GM12878 (cell line): ENCODE results near the gene SAMD4A. TPM values are rescaled to one million over a fixed set of nuclear protein-coding genes. Genes with fewer than 3 reads are reported as not detected.

ENCODE experiments used
- ATAC-seq: fragments of 200-7000 bp; cut with Tn5 transposase; 3 replicates; pipeline ENCODE4 v1.9.1; 2020; ENCODE audit warnings: mild to moderate bottlenecking, moderate library complexity
- BruUV-seq: library from RNA; stranded (reverse); fragments of 400-500 nt; replicated peaks from 2 replicates; lab custom pipeline; 2021; lab: Mats Ljungman, UMichigan
- CTCF ChIA-PET: fragments of 300-600 bp; sonication (Branson Sonifier 250); formaldehyde crosslinking; extraction: SDS; loops from one replicate; lab custom pipeline; 2021; ENCODE audit warnings: inconsistent platforms; lab: Yijun Ruan, JAX
- POLR2A ChIA-PET: fragments of 350-600 bp; formaldehyde crosslinking; extraction: SDS; loops from one replicate; lab custom pipeline; 2021; ENCODE audit warnings: inconsistent platforms; lab: Charles Lee
- RAD21 ChIA-PET: fragments of 300-600 bp; sonication (Branson Sonifier 250); formaldehyde crosslinking; loops from one replicate; lab custom pipeline; 2023; ENCODE audit warnings: antibody characterized with exemption; ENCODE audit not compliant: unreplicated experiment; lab: Charles Lee
- SMC1A ChIA-PET: fragments of 300-600 bp; sonication (Branson Sonifier 250); formaldehyde crosslinking; loops from one replicate; lab custom pipeline; 2023; ENCODE audit not compliant: unreplicated experiment, uncharacterized antibody; lab: Charles Lee
- DNase-seq: peaks from one replicate; pipeline ENCODE4 v3.0.0-alpha.2; 2011; ENCODE audit warnings: low read depth, low spot score
- FAIRE-seq: peaks from 3 replicates; lab custom pipeline; 2011; peaks lifted over from hg19 to GRCh38; lab: Jason Lieb, UNC
- H2AFZ ChIP-seq: 2 replicates; pipeline ENCODE4 v1.6.0; 2011; ENCODE audit warnings: low read depth, low read length, control low read depth; ENCODE audit not compliant: control insufficient read depth
- H3K27ac ChIP-seq: 2 replicates; pipeline ENCODE4 v1.5.1; 2011; ENCODE audit warnings: control low read depth; ENCODE audit not compliant: control insufficient read depth, insufficient read depth
- H3K27me3 ChIP-seq, 2 experiments: replicated peaks in 1 of 2; 2 replicates each; pipeline versions ENCODE4 v1.6.0 to v1.6.1; 2011; ENCODE audit warnings: low read length in 1 of 2; ENCODE audit not compliant: control insufficient read depth in 2 of 2, insufficient read depth in 2 of 2
- H3K36me3 ChIP-seq, 2 experiments: 2 replicates each; pipeline ENCODE4 v1.5.1; 2011; ENCODE audit warnings: low read length in 1 of 2; ENCODE audit not compliant: control insufficient read depth in 2 of 2, insufficient read depth in 2 of 2
- H3K4me1 ChIP-seq: 2 replicates; pipeline ENCODE4 v1.6.1; 2011; ENCODE audit warnings: mild to moderate bottlenecking, low read length, moderate library complexity, mixed read lengths; ENCODE audit not compliant: control insufficient read depth, insufficient read depth
- H3K4me2 ChIP-seq: 2 replicates; pipeline ENCODE4 v1.6.0; 2011; ENCODE audit warnings: control low read depth; ENCODE audit not compliant: control insufficient read depth, insufficient read depth
- H3K4me3 ChIP-seq: fragments of 200-600 bp; sonication (generic); 2 replicates; pipeline ENCODE4 v1.5.1; 2016
- H3K79me2 ChIP-seq: 2 replicates; pipeline ENCODE4 v1.6.0; 2011; ENCODE audit warnings: low read length; ENCODE audit not compliant: control insufficient read depth, insufficient read depth
- H3K9ac ChIP-seq: 2 replicates; pipeline ENCODE4 v1.8.0; 2011; ENCODE audit warnings: low read length, control low read depth, mixed read lengths; ENCODE audit not compliant: control insufficient read depth, insufficient read depth
- H3K9me3 ChIP-seq: replicated peaks from 3 replicates; pipeline ENCODE4 v1.5.1; 2011; ENCODE audit warnings: mild to moderate bottlenecking, low read length; ENCODE audit not compliant: control insufficient read depth, insufficient read depth
- H4K20me1 ChIP-seq: 2 replicates; pipeline ENCODE4 v1.6.0; 2011; ENCODE audit not compliant: control insufficient read depth, insufficient read depth
- BCL11A ChIP-seq: IDR thresholded peaks from 2 replicates; pipeline ENCODE4 v1.6.1; 2011; ENCODE audit warnings: low read depth, low read length
- CBX5 ChIP-seq: sonication (generic); IDR thresholded peaks from 2 replicates; pipeline ENCODE4 v1.6.1; 2016; ENCODE audit warnings: low read depth, moderate library complexity, mild to moderate bottlenecking, inconsistent platforms
- CEBPZ ChIP-seq: fragments of 150-350 bp; IDR thresholded peaks from 2 replicates; pipeline ENCODE4 v1.6.1; 2016; ENCODE audit warnings: low read depth, low read length
- CHD1 ChIP-seq: IDR thresholded peaks from 2 replicates; pipeline ENCODE4 v1.6.1; 2012; ENCODE audit warnings: low read depth, low read length, improper control_type of control experiment
- GATAD2B ChIP-seq: fragments of 450-650 bp; conservative IDR thresholded peaks from 2 replicates; pipeline ENCODE4 v1.6.1; 2017; ENCODE audit warnings: low read depth, mild to moderate bottlenecking, moderate library complexity
- HDAC2 ChIP-seq: fragments of 200-600 bp; sonication (generic); IDR thresholded peaks from 2 replicates; pipeline ENCODE4 v1.6.1; 2017
- JUNB ChIP-seq: IDR thresholded peaks from 2 replicates; pipeline ENCODE4 v1.6.1; 2016; ENCODE audit warnings: antibody characterized with exemption, mild to moderate bottlenecking
- PBX3 ChIP-seq: IDR thresholded peaks from 2 replicates; pipeline ENCODE4 v1.6.1; 2011; ENCODE audit warnings: mild to moderate bottlenecking, low read depth, low read length, moderate library complexity; ENCODE audit not compliant: insufficient replicate concordance
- ZBTB40 ChIP-seq: fragments of 450-650 bp; IDR thresholded peaks from 2 replicates; pipeline ENCODE4 v1.6.1; 2016; ENCODE audit warnings: mild to moderate bottlenecking, moderate library complexity, borderline replicate concordance
- ZNF592 ChIP-seq: fragments of 450-650 bp; IDR thresholded peaks from 2 replicates; pipeline ENCODE4 v1.6.1; 2017; ENCODE audit warnings: mild to moderate bottlenecking, moderate library complexity
- WGBS: methylation state at CpG from one replicate; pipeline ENCODE4 v1.1.6; 2016; ENCODE audit warnings: low lambda C conversion rate; ENCODE audit not compliant: insufficient replicate concordance, insufficient coverage; ENCODE audit errors: missing lambda C conversion rate; 5-methylcytosine and 5-hydroxymethylcytosine counted together
- in situ Hi-C: fragments of 300-500 bp; cut with MboI; formaldehyde crosslinking; loops from 9 replicates; pipeline ENCODE4 v1.14.3; 2018; ENCODE audit warnings: mixed read lengths
- intact Hi-C: fragments of 100-400 bp; cut with micrococcal nuclease; formaldehyde crosslinking; loops from one replicate; pipeline ENCODE4 v1.14.2; 2022; ENCODE audit not compliant: unreplicated experiment
- polyA plus RNA-seq, 11 experiments: library from polyadenylated mRNA; depleted of rRNA in 4 of 11; unstranded in 6 of 11; stranded (reverse) in 5 of 11; fragments of >200 nt; fragmentation: Nextera tagmentation in 4 of 11; fragmentation: Illumina TruSeq in 1 of 11; extraction: Ambion mirVana in 4 of 11; extraction: Trizol in 1 of 11; gene quantifications; 1 replicate in 1 of 11; 2 replicates in 10 of 11; pipeline versions ENCODE4 v1.2.1 to v1.2.3, GENCODE V29; 2011 to 2016; ENCODE audit warnings: inconsistent platforms in 2 of 11, missing spikeins in 2 of 11, low read depth in 1 of 11
- total RNA-seq, 4 experiments: library from RNA; depleted of rRNA in 3 of 4; stranded (reverse); fragments of >200 nt in 3 of 4; fragmentation: Illumina TruSeq in 1 of 4; extraction: Trizol in 1 of 4; gene quantifications; 2 replicates each; pipeline versions ENCODE4 v1.2.1 to v1.2.3, GENCODE V29; 2013 to 2021

The SAMD4A gene
- total and polyA plus RNA-seq, 10 of the 15 experiments (the other 5 are each of a cell fraction or from before 2014, with no cell fraction given): 0.05 to 0.56 (median 0.31) TPM

- TF ChIP-seq PBX3: no peak
- no peak for TF ChIP-seq CHD1
Observed at GRCh38 chr14:54704768-54705167, 137.8 kb downstream of the SAMD4A start (continued).

- ChIA-PET POLR2A (no interaction called here), SMC1A (no interaction called here), RAD21 (no interaction called here), CTCF (interaction anchor here (1.0 kb wide), 1 partner anchor 51 kb away, joined by 3 read pairs; no protein-coding TSS in a partner anchor)
- DNase-seq (no peak), FAIRE-seq (no peak), ATAC-seq (no peak)
- no peak overlapping the region for H3K4me3 ChIP-seq
- no peaks in the 10 kb centered on the region for H3K36me3 ChIP-seq
- H3K9ac ChIP-seq: no peak overlapping the region
- no TSS peak for BruUV-seq
- intact Hi-C loops (no loop called here), in situ Hi-C loops (no loop called here)
- TF ChIP-seq CBX5: no peak
- no peak for TF ChIP-seq BCL11A
- TF ChIP-seq ZNF592: no peak
- TF ChIP-seq JUNB: no peak
- TF ChIP-seq HDAC2: no peak
- no peak for TF ChIP-seq ZBTB40
- TF ChIP-seq GATAD2B: no peak
- TF ChIP-seq CEBPZ: no peak
- peaks cover 14% of the 10 kb centered on the region for H3K4me1 ChIP-seq
- no peaks in the 10 kb centered on the region; the same call in 1 of the 3 replicates for H3K9me3 ChIP-seq
- H4K20me1 ChIP-seq: no peaks in the 10 kb centered on the region
- H3K27ac ChIP-seq: no peak overlapping the region
- 73% methylated on average over 2 of the region's 2 CpGs for whole genome bisulfite sequencing
- H3K79me2 ChIP-seq: no peaks in the 10 kb centered on the region
- H3K4me2 ChIP-seq: no peak overlapping the region
- H2AFZ ChIP-seq: no peak overlapping the region
- H3K27me3 ChIP-seq: no peaks in the 10 kb centered on the region
Observed at GRCh38 chr14:54706769-54707168, 139.8 kb downstream of the SAMD4A start.
